HG02642 (cell line): Measurements from ENCODE around the gene CS.

ENCODE experiments used
- ATAC-seq: cut with Tn5 transposase; IDR thresholded peaks from one replicate; pipeline ENCODE4 v1.9.1; 2021; ENCODE audit warnings: mild to moderate bottlenecking; ENCODE audit not compliant: unreplicated experiment, poor library complexity

The CS gene

DNA sequence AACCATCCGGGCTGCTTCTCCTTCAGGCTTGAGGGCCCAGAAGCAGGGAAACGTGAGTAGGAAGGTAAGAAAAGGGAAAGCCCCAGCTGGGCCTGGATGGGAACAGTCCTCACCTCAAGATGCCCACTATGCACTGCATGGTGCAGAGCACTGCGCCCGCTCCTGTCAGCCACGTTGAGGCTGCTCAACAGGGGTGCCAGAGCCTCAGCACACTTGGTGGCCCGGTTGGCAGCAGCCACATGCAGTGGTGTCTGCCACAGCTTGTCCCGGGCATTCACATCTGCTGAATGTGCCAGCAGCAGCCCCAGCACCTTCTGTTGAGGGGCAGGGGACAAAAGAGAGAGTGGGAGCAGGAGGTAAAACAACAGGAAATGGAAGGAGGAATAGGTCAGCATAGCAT lies 44.5 kb downstream of the CS start:
- no peak for ATAC-seq

GRCh38 chr12:56253091-56253490 lies 47.0 kb downstream of the CS start:
- no peak for ATAC-seq

GRCh38 chr12:56252649-56253048 lies 47.5 kb downstream of the CS start:
- no peak for ATAC-seq

GRCh38 chr12:56248711-56249110 lies 51.4 kb downstream of the CS start:
- no peak for ATAC-seq

- ATAC-seq: no peak
These were observed 52.2 kb downstream of the CS start for GRCh38 chr12:56247923-56248322.

- ATAC-seq: no peak
These were observed 55.6 kb downstream of the CS start for GRCh38 chr12:56244494-56244893.

GRCh38 chr12:56243731-56244181 lies 56.4 kb downstream of the CS start:
- no peak for ATAC-seq

DNA sequence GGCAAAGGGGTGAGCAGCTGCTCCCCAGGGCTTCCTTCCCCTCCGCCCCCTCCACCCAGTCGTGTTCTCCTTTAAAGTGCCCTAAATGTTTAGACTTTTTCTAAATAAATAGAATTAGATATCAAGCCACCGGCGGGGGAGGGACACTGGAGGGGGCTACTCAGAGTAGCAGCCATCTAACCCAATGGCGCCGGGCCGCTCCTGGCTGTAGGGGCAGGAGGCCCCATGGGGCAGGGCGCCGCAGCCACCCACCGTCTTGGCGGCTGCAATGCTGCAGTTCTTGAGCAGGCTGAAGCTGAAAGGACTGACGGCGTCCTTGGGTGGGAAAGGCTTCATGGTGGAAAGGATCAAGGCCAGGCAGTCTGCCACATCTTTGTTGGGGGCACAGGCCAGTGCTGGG lies 57.1 kb downstream of the CS start:
- no peak for ATAC-seq

DNA sequence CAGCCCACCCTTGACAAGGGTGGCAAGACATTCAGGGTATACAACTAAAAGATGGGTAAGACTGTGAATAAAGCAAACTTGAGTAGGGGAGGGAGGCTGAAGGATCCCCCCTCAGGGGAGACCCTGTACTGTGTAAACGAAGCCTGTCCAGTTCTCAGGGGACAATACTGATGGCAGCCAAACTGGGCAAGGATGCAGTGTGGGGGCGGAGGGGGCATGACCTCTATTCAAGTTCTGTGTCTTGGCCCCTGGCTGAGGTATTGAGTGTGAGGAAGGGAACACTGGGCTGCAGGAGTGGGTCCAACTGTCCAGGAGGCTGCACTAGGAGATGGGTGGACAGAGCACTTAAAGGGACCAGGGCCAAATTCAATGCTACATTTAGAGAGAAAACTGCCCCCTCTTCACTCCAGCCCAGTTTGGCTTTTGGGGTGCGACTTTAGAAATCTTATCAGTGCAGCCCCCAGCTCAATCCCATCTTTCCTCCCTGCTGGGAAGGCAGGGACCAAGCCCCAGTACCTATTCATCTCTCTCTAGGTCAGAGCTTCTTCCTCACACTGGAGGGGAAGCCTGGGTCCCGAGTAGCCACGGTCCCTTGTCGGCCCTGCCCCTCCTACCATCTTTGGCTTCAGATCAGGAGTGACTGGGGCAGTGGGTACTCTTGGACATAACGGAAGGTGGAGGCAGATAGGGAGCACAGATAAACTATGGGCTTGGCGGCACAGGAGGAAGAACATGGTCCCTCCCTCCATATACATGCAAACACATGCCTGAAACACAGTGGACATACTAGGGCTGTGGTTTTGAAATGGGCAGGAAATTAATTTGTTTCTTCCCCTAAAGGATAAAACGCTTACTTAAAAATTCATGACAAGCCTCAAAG lies 58.5 kb downstream of the CS start:
- ATAC-seq: no peak

- ATAC-seq: no peak
These were observed 62.6 kb downstream of the CS start for GRCh38 chr12:56237552-56237951.

GRCh38 chr12:56236985-56237384 lies 63.1 kb downstream of the CS start:
- ATAC-seq: no peak

DNA sequence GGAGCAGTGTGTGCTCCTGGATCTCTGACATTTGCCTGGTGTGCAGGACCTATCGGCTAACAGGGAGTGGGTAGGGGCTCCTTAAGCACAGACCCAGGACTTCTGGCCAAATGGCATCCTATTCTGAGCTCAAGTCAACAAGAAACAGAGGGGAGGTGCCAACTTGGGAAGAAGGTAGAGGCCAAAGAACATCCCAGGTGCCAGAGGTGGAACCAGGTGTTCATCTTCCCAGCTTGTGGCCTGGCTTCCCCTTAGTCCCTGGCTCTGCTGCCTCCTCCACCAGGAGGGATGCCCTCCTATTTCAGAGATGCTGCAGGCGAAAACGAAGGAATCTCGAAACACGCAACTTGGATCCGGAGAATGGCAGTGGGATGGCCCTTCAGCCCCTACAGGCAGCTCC lies 64.0 kb downstream of the CS start:
- ATAC-seq: no peak

DNA sequence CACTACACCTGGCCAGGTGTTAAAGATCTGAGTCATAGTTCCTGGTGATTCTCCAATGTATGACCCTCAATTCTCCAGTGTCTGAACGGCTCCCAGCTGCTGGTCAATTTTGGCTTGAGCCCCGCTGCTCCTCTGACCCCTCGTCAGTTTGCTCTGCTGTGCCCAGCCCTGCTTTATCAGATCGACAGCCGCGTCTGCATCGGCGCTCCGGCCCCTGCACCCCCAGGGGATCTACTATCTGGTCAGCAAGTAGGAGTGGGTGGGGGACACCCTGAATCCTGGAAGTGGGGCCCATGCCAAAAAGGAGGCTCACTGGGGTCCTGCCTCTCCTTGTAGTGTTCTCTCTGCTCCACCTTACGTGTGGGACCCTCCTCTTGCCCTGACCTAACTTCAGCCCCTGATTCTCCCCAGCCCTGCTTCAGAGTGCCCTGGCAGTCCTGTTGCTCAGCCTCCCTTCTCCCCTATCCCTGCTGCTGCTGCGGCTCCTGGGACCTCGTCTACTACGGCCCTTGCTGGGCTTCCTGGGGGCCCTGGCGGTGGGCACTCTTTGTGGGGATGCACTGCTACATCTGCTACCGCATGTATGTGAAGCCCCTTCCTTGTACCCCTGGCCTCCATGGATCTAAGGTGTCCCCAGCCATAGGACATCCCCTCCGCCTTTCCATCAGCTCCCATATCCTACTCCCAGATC lies 65.2 kb downstream of the CS start:
- ATAC-seq: no peak

GRCh38 chr12:56231184-56231582 lies 68.9 kb downstream of the CS start:
- no peak for ATAC-seq

DNA sequence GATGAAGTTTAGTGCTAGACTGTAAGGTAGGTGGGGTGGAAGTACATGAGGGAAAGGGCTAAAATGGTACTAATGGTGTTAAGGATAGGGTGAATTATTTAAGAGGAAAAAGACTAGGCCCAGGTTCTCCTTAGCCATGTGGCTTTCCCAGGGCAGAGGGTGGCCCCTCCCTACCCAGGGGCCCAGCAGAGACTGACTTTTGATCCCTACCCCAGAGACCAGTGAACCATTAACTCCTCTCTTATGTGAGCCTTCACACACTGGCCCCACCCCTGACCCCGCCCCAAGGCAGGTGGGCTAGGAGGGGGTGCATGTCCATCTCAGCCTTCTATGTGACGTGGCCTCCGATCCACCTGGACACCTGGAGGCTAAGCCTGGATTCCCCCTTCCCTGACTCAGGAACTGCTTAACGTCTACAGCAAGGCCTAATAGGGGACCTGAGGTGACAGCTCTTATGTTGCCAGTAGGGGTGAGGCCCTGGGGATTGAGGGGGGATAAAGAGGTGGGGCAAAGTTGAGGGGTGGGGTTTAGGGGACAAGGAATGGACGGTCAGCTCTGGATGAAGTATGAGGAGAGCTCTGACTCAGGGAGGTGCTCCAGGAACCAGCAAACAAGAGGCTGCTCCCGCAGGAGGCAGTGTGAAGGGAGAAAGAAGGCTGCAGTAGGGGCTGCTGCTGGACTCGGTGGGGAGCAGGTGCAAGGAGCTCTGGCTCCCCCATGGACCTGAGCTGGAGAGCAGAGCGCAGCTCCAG lies 69.5 kb downstream of the CS start:
- no peak for ATAC-seq

- ATAC-seq: no peak
These were observed 70.2 kb downstream of the CS start, which contains the start of gene SLC39A5 for GRCh38 chr12:56229916-56230431. TSS of gene SLC39A5 (plus strand) at chr12:56230051. CDS start at chr12:56231275, 1,224 bp downstream.

DNA sequence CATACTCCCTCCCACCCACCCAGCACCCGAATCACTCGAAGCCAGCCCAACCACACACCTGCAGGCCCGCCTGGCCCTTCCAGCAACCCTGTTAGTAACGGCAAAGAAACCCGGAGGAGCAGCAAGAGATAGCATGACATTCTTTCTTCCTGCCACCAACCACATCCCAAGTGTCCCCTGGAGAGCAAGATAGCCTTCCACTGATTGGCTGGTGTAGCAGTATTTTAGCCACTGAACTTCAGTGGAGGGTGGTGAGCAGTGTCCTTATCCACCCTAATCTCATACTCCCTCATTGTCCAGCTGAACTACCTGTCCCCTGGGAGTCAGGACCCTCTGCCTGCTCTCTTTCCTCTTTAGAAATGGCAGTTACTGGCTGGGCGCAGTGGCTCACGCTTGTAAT lies 71.0 kb downstream of the CS start:
- no peak for ATAC-seq

- ATAC-seq: no peak
These were observed 75.2 kb downstream of the CS start for GRCh38 chr12:56224954-56225353.

GRCh38 chr12:56224102-56224701 lies 75.9 kb downstream of the CS start, which contains the start of gene NABP2:
TSS of gene NABP2 (plus strand) at chr12:56224342. CDS start at chr12:56224857, 515 bp downstream.
- peak; percentile 81 for ATAC-seq

DNA sequence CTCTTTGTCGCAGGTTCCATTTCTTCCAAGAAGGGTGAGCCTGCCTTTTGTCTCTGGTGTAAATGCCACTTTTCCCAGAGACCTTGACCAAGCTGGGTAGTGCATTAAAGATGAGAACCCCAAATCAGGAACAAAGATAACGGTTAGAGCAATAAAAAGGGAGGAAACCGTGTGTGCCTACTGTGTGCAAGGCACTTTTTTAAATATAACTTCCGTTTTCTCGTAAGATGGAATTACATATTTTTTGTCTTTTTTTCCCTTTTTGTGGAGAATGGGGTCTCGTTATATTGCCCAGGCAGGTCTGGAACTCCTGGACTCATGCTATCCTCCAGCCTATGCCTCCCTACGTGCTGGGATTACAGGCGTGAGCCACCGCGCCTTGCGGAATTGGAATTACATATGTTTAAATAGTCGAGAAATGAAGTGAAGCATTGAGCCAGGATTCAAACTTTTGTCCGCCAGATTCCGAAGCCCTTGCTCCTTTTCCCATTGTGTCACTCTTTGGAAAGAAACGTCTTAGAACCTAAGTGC lies 76.5 kb downstream of the CS start:
- ATAC-seq: no peak
